ENCODE results near the gene LCLAT1. TPM values are rescaled to one million over a fixed set of nuclear protein-coding genes. Genes with fewer than 3 reads are reported as not detected.

The LCLAT1 gene
- total and polyA plus RNA-seq, 2 of the 4 experiments (the other 2 are of a cell fraction) = 7.5 to 11.5 TPM

GRCh38 chr2:30476636-30477035 lies 29.6 kb downstream of the LCLAT1 start:
- Histone ChIP-seq H3K36me3 (ENCODE audit: control insufficient read depth, insufficient read depth, low read length) (peaks cover 2% of the 10 kb centered on the region; the same call in 1 of the 2 replicates), H4K20me1 (ENCODE audit: insufficient read depth, low read length) (no peaks in the 10 kb centered on the region), H2BK20ac (ENCODE audit: low read depth, low read length) (no peak overlapping the region), H3K56ac (ENCODE audit: extremely low read depth, insufficient read depth, low read length) (no peak overlapping the region), H3K4me2 (ENCODE audit: low read depth, low read length) (no peak overlapping the region), H3K9me3 (ENCODE audit: control insufficient read depth, insufficient read depth, low read length) (no peaks in the 10 kb centered on the region), H2AK5ac (ENCODE audit: low read depth, low read length) (no peak overlapping the region), H2AFZ (replicated peaks; ENCODE audit: low read length, poor library complexity) (no peak overlapping the region), H3K23ac (ENCODE audit: low read depth, low read length) (no peak overlapping the region), H3K18ac (ENCODE audit: low read depth, low read length) (no peak overlapping the region), H3K27me3 (ENCODE audit: control insufficient read depth, insufficient read depth, low read length) (no peaks in the 10 kb centered on the region), H2AK9ac (replicated peaks; ENCODE audit: low read depth, low read length, poor library complexity) (no peak overlapping the region), H3K79me1 (ENCODE audit: low read depth in 1 of 2, low read length in 2 of 2) (peaks cover 39 to 58% of the 10 kb centered on the region in 2 experiments), H2BK5ac (ENCODE audit: low read depth, low read length, poor library complexity, severe bottlenecking) (no peak overlapping the region), H3K4ac (ENCODE audit: low read depth, low read length) (no peak overlapping the region), H3K9ac (ENCODE audit: low read depth, low read length) (no peak overlapping the region), H3K4me1 (ENCODE audit: control insufficient read depth, insufficient read depth, low read length) (peaks cover 4% of the 10 kb centered on the region), H4K5ac (ENCODE audit: low read depth, low read length) (no peak overlapping the region), H2BK15ac (ENCODE audit: low read depth, low read length) (no peak overlapping the region), H3K9me1 (ENCODE audit: insufficient read depth, low read length) (peaks cover 8% of the 10 kb centered on the region; the same call in 1 of the 2 replicates), H4K91ac (ENCODE audit: insufficient read depth, low read depth, low read length) (no peak overlapping the region), H3K14ac (replicated peaks; ENCODE audit: low read depth, low read length) (no peak overlapping the region), H4K8ac (ENCODE audit: low read depth in 2 of 2, low read length in 2 of 2) (no peak overlapping the region), H2BK120ac (ENCODE audit: low read depth, low read length) (no peak overlapping the region), H3K4me3 (ENCODE audit: insufficient read depth, low read depth, low read length) (no peak overlapping the region), H3K27ac (ENCODE audit: insufficient read depth, low read length) (no peak overlapping the region)
- TF ChIP-seq, protein P1, sequence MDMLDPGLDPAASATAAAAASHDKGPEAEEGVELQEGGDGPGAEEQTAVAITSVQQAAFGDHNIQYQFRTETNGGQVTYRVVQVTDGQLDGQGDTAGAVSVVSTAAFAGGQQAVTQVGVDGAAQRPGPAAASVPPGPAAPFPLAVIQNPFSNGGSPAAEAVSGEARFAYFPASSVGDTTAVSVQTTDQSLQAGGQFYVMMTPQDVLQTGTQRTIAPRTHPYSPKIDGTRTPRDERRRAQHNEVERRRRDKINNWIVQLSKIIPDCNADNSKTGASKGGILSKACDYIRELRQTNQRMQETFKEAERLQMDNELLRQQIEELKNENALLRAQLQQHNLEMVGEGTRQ (IDR thresholded peaks at IDR 0.05; ENCODE audit: low read depth, low read length) = no peak
- TF ChIP-seq RAD21 (IDR thresholded peaks at IDR 0.05; ENCODE audit: low read length) (no peak), RCOR1 (IDR thresholded peaks at IDR 0.05; ENCODE audit: insufficient replicate concordance, low read length) (no peak), CEBPB (IDR thresholded peaks at IDR 0.05; ENCODE audit: low read depth, low read length) (no peak), NFE2L2 (IDR thresholded peaks at IDR 0.05; ENCODE audit: low read depth, low read length) (no peak)
- intact Hi-C loops (cut with micrococcal nuclease) (loop anchor here (5.0 to 10.0 kb wide), 2 partner anchors 228 to 234 kb away; no protein-coding TSS in a partner anchor), dilution Hi-C loops (cut with HindIII; ENCODE audit: low sequenced_read_pairs, unreplicated experiment) (no loop called here), in situ Hi-C loops (cut with MboI; ENCODE audit: low sequenced_read_pairs) (no loop called here)
- CTCF ChIA-PET = interaction anchor here (0.8 to 0.9 kb wide), 2 partner anchors 44 to 125 kb away, joined by 3 to 4 read pairs; no protein-coding TSS in a partner anchor
- DNase-seq = no peak
- WGBS, 2 experiments (ENCODE audit: extremely low coverage in 2 of 2, insufficient read length in 1 of 2) = no CpG with 5 or more reads among the region's 2 CpGs
- no TSS peak for BruUV-seq (replicated peaks)
- POLR2A ChIA-PET (ENCODE audit: unreplicated experiment) = no interaction called here
- no peak for ATAC-seq (ENCODE audit: low read depth)
